Activated B cell treated with CpG ODN at 0.5 μM for 24 hours (primary cell): ENCODE data around the gene ABCC5. TPM values are rescaled to one million over a fixed set of nuclear protein-coding genes. Genes with fewer than 3 reads are reported as not detected.

Source experiments
- ATAC-seq: fragments of 200-7000 bp; cut with Tn5 transposase; one replicate; pipeline ENCODE4 v1.10.0; 2021; ENCODE audit warnings: low read depth, mild to moderate bottlenecking, moderate library complexity
- CTCF ChIA-PET: fragments of 350-600 bp; sonication (Branson Sonifier 250); formaldehyde crosslinking; loops from one replicate; lab custom pipeline; 2021; ENCODE audit warnings: antibody characterized with exemption; lab: Charles Lee
- POLR2A ChIA-PET: fragments of 350-600 bp; sonication (Branson Sonifier 250); formaldehyde crosslinking; loops from one replicate; lab custom pipeline; 2021; ENCODE audit warnings: antibody characterized with exemption; lab: Charles Lee
- DNase-seq: peaks from one replicate; pipeline ENCODE4 v3.0.0; 2022
- H3K27ac Mint-ChIP-seq: one replicate; pipeline ENCODE4 v1.8.0; 2020; ENCODE audit warnings: mixed read lengths
- H3K27me3 Mint-ChIP-seq: one replicate; pipeline ENCODE4 v1.8.0; 2021; ENCODE audit warnings: mixed read lengths
- H3K36me3 Mint-ChIP-seq: one replicate; pipeline ENCODE4 v1.8.0; 2021; ENCODE audit warnings: low read depth, mixed read lengths
- H3K4me1 Mint-ChIP-seq: one replicate; pipeline ENCODE4 v1.8.0; 2021; ENCODE audit warnings: mixed read lengths
- H3K4me3 Mint-ChIP-seq: one replicate; pipeline ENCODE4 v1.8.0; 2020; ENCODE audit warnings: mild to moderate bottlenecking, mixed read lengths
- H3K9me3 Mint-ChIP-seq: one replicate; pipeline ENCODE4 v1.8.0; 2020; ENCODE audit warnings: mixed read lengths
- CTCF ChIP-seq: fragments of 200-600 bp; IDR thresholded peaks from one replicate; pipeline ENCODE4 v1.8.0; 2022; ENCODE audit warnings: antibody characterized with exemption, mild to moderate bottlenecking
- intact Hi-C: fragments of 100-400 bp; cut with micrococcal nuclease; formaldehyde crosslinking; loops from one replicate; pipeline ENCODE4 v1.15.1; 2024
- total RNA-seq: library from RNA; stranded (reverse); gene quantifications from 2 replicates; pipeline ENCODE4 v1.2.3, GENCODE V29; 2022

Gene ABCC5
- total RNA-seq, 1 donor from 2014 or later, result 10.6 TPM

- Mint-ChIP-seq H3K4me1 (peaks cover 4% of the 10 kb centered on the region), H3K27me3 (peaks cover 22% of the 10 kb centered on the region), H3K9me3 (peaks cover 4% of the 10 kb centered on the region), H3K4me3 (no peak overlapping the region), H3K36me3 (no peaks in the 10 kb centered on the region), H3K27ac (no peak overlapping the region)
- intact Hi-C loops, result loop anchor here (1.0 to 10.0 kb wide), 8 partner anchors 122 to 880 kb away; partner anchors contain the start of genes ABCC5, CLCN2, EIF2B5 and POLR2H
- ATAC-seq (peak; percentile 97), DNase-seq (no peak)
- POLR2A ChIA-PET, result interaction anchor here (0.6 to 1.1 kb wide), 6 partner anchors 123 to 618 kb away, joined by 3 to 5 read pairs (median 4); partner anchors contain the start of genes EEF1AKMT4 and EIF2B5
- no peak for TF ChIP-seq CTCF
- CTCF ChIA-PET, result interaction anchor here (0.6 to 2.4 kb wide), 17 partner anchors 9 to 666 kb away, joined by 3 to 29 read pairs (median 4); partner anchors contain the start of genes ABCC5, EEF1AKMT4, EIF2B5 and EPHB3
Measured at GRCh38 chr3:183895296-183895695, 122.4 kb downstream of the ABCC5 start.

GRCh38 chr3:183892610-183893214, 125.0 kb downstream of the ABCC5 start:
- ATAC-seq (no peak), DNase-seq (no peak)
- Mint-ChIP-seq H3K4me3 (no peak overlapping the region), H3K4me1 (peaks cover 4% of the 10 kb centered on the region), H3K9me3 (no peaks in the 10 kb centered on the region), H3K27ac (no peak overlapping the region), H3K36me3 (no peaks in the 10 kb centered on the region), H3K27me3 (peaks cover 23% of the 10 kb centered on the region)
- CTCF ChIA-PET, result interaction anchor here (0.8 to 1.1 kb wide), 2 partner anchors 8 to 351 kb away, joined by 3 to 4 read pairs; partner anchors contain the start of gene PARL
- intact Hi-C loops, result loop anchor here (10.0 kb wide), 1 partner anchor 882 kb away; no protein-coding TSS in a partner anchor
- TF ChIP-seq CTCF, result no peak
- POLR2A ChIA-PET, result interaction anchor here (0.6 kb wide), 1 partner anchor 407 kb away, joined by 3 read pairs; no protein-coding TSS in a partner anchor

- TF ChIP-seq CTCF, result no peak
- H3K36me3 Mint-ChIP-seq, result peaks cover 11% of the 10 kb centered on the region
- no peak for ATAC-seq
- H3K4me1 Mint-ChIP-seq, result peaks cover 33% of the 10 kb centered on the region
- ChIA-PET CTCF (interaction anchor here (1.7 to 1.8 kb wide), 2 partner anchors 19 to 413 kb away, joined by 3 to 6 read pairs; no protein-coding TSS in a partner anchor), POLR2A (interaction anchor here (2.0 kb wide), 1 partner anchor 10 kb away, joined by 8 read pairs; no protein-coding TSS in a partner anchor)
- peak overlapping the region; percentile 26 for H3K4me3 Mint-ChIP-seq
- H3K27me3 Mint-ChIP-seq, result peaks cover 5% of the 10 kb centered on the region
- DNase-seq, result no peak
- no peaks in the 10 kb centered on the region for H3K9me3 Mint-ChIP-seq
- intact Hi-C loops, result loop anchor here (1.0 to 10.0 kb wide), 5 partner anchors 416 to 1399 kb away; partner anchors contain the start of gene VPS8
- H3K27ac Mint-ChIP-seq, result no peak overlapping the region
Measured at GRCh38 chr3:183885766-183886165, 131.9 kb downstream of the ABCC5 start.

GRCh38 chr3:183884427-183885296, 133.0 kb downstream of the ABCC5 start, which contains the start of gene PARL:
PARL (minus strand) TSS chr3:183884880; CDS start chr3:183884846, 34 bp downstream.
- peaks cover 15% of the 10 kb centered on the region for H3K36me3 Mint-ChIP-seq
- H3K9me3 Mint-ChIP-seq, result no peaks in the 10 kb centered on the region
- peaks cover 36% of the 10 kb centered on the region for H3K4me1 Mint-ChIP-seq
- ChIA-PET POLR2A (interaction anchor here (0.5 to 2.0 kb wide), 11 partner anchors 9 to 503 kb away, joined by 3 to 11 read pairs (median 4); partner anchors contain the start of genes ABCF3, ALG3, EEF1AKMT4 and EIF2B5), CTCF (interaction anchor here (0.6 to 1.8 kb wide), 13 partner anchors 9 to 700 kb away, joined by 3 to 11 read pairs (median 4); partner anchors contain the start of genes ABCC5 and EIF2B5)
- ATAC-seq, result peak; percentile 99
- intact Hi-C loops, result loop anchor here (1.0 to 10.0 kb wide), 7 partner anchors 365 to 1400 kb away; partner anchors contain the start of genes EEF1AKMT4, PSMD2 and VPS8
- TF ChIP-seq CTCF, result no peak
- peak; percentile 94 for DNase-seq
- peaks cover 2% of the 10 kb centered on the region for H3K27me3 Mint-ChIP-seq
- H3K4me3 Mint-ChIP-seq, result peak within 1 kb of the TSS; percentile 98
- H3K27ac Mint-ChIP-seq, result peak within 1 kb of the TSS; percentile 85
